Gastrocnemius medialis (tissue), 4 donors: ENCODE results near the gene CORO1A. TPM values are rescaled to one million over a fixed set of nuclear protein-coding genes. Genes with fewer than 3 reads are reported as not detected.
"Not testable (repeated sequence)": the region's sequence is repeated elsewhere in the genome, so short reads cannot be mapped to it uniquely, and the experiment has no call there.

ENCODE experiments used
- ATAC-seq, 2 donors: fragments of 150-250 bp; one replicate each; pipeline ENCODE4 v1.9.1; 2016
- DNase-seq, 2 donors: peaks; one replicate each; pipeline ENCODE4 v3.0.0-alpha.2; 2019
- H3K27ac ChIP-seq, 4 donors: fragments of 200-600 bp; sonication (generic); 1 replicate in 1 of 4; 2 replicates in 3 of 4; pipeline ENCODE4 v1.5.1; 2016 to 2018; ENCODE audit warnings: mild to moderate bottlenecking in 2 of 4, moderate library complexity in 1 of 4
- H3K27me3 ChIP-seq, 3 donors: fragments of 200-600 bp; sonication (generic) in 2 of 3; 1 replicate in 1 of 3; 2 replicates in 2 of 3; pipeline versions ENCODE4 v1.5.1 to v1.6.0; 2016 to 2019; ENCODE audit warnings: mild to moderate bottlenecking in 1 of 3, moderate library complexity in 1 of 3
- H3K36me3 ChIP-seq, 2 donors: fragments of 200-600 bp; sonication (generic) in 1 of 2; one replicate each; pipeline ENCODE4 v1.5.1; 2017 to 2018
- H3K4me1 ChIP-seq, 2 donors: fragments of 200-600 bp; sonication (generic) in 1 of 2; one replicate each; pipeline ENCODE4 v1.5.1; 2016 to 2017; ENCODE audit warnings: mild to moderate bottlenecking in 2 of 2
- H3K4me3 ChIP-seq, 4 donors: fragments of 200-600 bp; sonication (generic) in 3 of 4; 1 replicate in 1 of 4; 2 replicates in 3 of 4; pipeline ENCODE4 v1.5.1; 2016 to 2019; ENCODE audit warnings: mild to moderate bottlenecking in 2 of 4
- H3K9me3 ChIP-seq, 3 donors: fragments of 200-600 bp; sonication (generic) in 2 of 3; 1 replicate in 1 of 3; 2 replicates in 2 of 3; pipeline ENCODE4 v1.5.1; 2016 to 2019
- in situ Hi-C, 4 donors: fragments of 200-750 bp; cut with MboI; loops; one replicate each; pipeline versions ENCODE4 v1.15.0 to v1.8.0; 2017; ENCODE audit warnings: low sequenced_read_pairs in 4 of 4
- intact Hi-C: fragments of 100-400 bp; cut with DNase I; formaldehyde crosslinking; loops from one replicate; pipeline ENCODE4 v1.15.1; 2023; ENCODE audit warnings: low total_unique reads
- total RNA-seq, 4 donors: library from RNA; depleted of rRNA; stranded (reverse); fragments of >200 nt; gene quantifications; one replicate each; pipeline versions ENCODE4 v1.1.0 to v1.2.3, GENCODE V29; 2016

CORO1A gene
- total RNA-seq, 4 donors from 2014 or later, result 0.44 to 8.9 (median 5.8) TPM

GRCh38 chr16:30199049-30199448 lies 15.6 kb downstream of the CORO1A start, which contains the start of gene SULT1A3:
SULT1A3 (plus strand) TSS chr16:30199255; CDS start chr16:30200729, 1,474 bp downstream.
- H3K36me3 ChIP-seq, H3K27me3 ChIP-seq, H3K27ac ChIP-seq, H3K4me3 ChIP-seq, in situ Hi-C loops, H3K4me1 ChIP-seq, H3K9me3 ChIP-seq, DNase-seq, intact Hi-C loops: not testable (repeated sequence)
- peak; percentile 24 to 34 for ATAC-seq

GRCh38 chr16:30199608-30200343 lies 16.4 kb downstream of the CORO1A start:
- H3K4me1 ChIP-seq, intact Hi-C loops, H3K27me3 ChIP-seq, in situ Hi-C loops, DNase-seq, H3K36me3 ChIP-seq, H3K27ac ChIP-seq, H3K9me3 ChIP-seq, H3K4me3 ChIP-seq: not testable (repeated sequence)
- peak; percentile 54 to 68 for ATAC-seq

- peak; percentile 25 to 26 for ATAC-seq
- H3K27ac ChIP-seq, in situ Hi-C loops, H3K36me3 ChIP-seq, H3K4me1 ChIP-seq, H3K9me3 ChIP-seq, H3K27me3 ChIP-seq, intact Hi-C loops: not testable (repeated sequence)
- DNase-seq, result peak; percentile 1 to 12
- H3K4me3 ChIP-seq, result peak overlapping the region in 3 of 4 donors; percentile 50 to 56 (median 51)
Observed at GRCh38 chr16:30205541-30206236, 22.3 kb downstream of the CORO1A start.

- in situ Hi-C loops, H3K4me1 ChIP-seq, intact Hi-C loops, DNase-seq, H3K27ac ChIP-seq, H3K27me3 ChIP-seq, H3K9me3 ChIP-seq, ATAC-seq, H3K36me3 ChIP-seq: not testable (repeated sequence)
- peak overlapping the region in 3 of 4 donors; percentile 50 to 56 (median 51) for H3K4me3 ChIP-seq
Observed at GRCh38 chr16:30206252-30206651, 22.9 kb downstream of the CORO1A start.

GRCh38 chr16:30207063-30207704 lies 23.8 kb downstream of the CORO1A start:
- peak in 1 of 2 donors; percentile 10 for DNase-seq
- H3K4me3 ChIP-seq, H3K27ac ChIP-seq, intact Hi-C loops, H3K9me3 ChIP-seq, H3K27me3 ChIP-seq, ATAC-seq, H3K36me3 ChIP-seq, in situ Hi-C loops, H3K4me1 ChIP-seq: not testable (repeated sequence)

GRCh38 chr16:30209032-30209431 lies 25.6 kb downstream of the CORO1A start:
- H3K4me1 ChIP-seq, intact Hi-C loops, H3K4me3 ChIP-seq, H3K36me3 ChIP-seq, H3K9me3 ChIP-seq, H3K27me3 ChIP-seq, in situ Hi-C loops: not testable (repeated sequence)
- peak overlapping the region in 1 of 4 donors; percentile 56 for H3K27ac ChIP-seq
- DNase-seq (peak in 1 of 2 donors; percentile 53), ATAC-seq (peak; percentile 42 to 57)

- peak; percentile 90 to 92 for ATAC-seq
- in situ Hi-C loops, H3K27me3 ChIP-seq, H3K9me3 ChIP-seq, H3K4me1 ChIP-seq, H3K36me3 ChIP-seq, H3K4me3 ChIP-seq, intact Hi-C loops, H3K27ac ChIP-seq, DNase-seq: not testable (repeated sequence)
Observed at GRCh38 chr16:30211414-30211813, 28.0 kb downstream of the CORO1A start.

- H3K9me3 ChIP-seq, H3K27ac ChIP-seq, ATAC-seq, H3K36me3 ChIP-seq, intact Hi-C loops, H3K4me1 ChIP-seq, H3K27me3 ChIP-seq, H3K4me3 ChIP-seq, in situ Hi-C loops: not testable (repeated sequence)
- peak in 1 of 2 donors; percentile 1 for DNase-seq
Observed at GRCh38 chr16:30217082-30217481, 33.7 kb downstream of the CORO1A start.

Other genes with a start within 250 kb of the CORO1A start
- 100 to 1,000 TPM in 1 of 4 donors, 10 to 100 TPM in 3; 48.1 to 120 (median 60.2) TPM for gene TMEM219, start 221.5 kb upstream of the CORO1A start, total RNA-seq
- 10 to 100 TPM; 15.9 to 31.0 (median 22.1) TPM for gene TAOK2, start 209.7 kb upstream of the CORO1A start, total RNA-seq
- gene HIRIP3, start 188.0 kb upstream of the CORO1A start, total RNA-seq, result 10 to 100 TPM; 13.5 to 25.6 (median 17.2) TPM
- gene INO80E, start 187.4 kb upstream of the CORO1A start, total RNA-seq, result 10 to 100 TPM; 45.4 to 74.8 (median 55.5) TPM
- not detected for gene DOC2A, start 172.6 kb upstream of the CORO1A start, total RNA-seq
- not detected for gene C16orf92, start 160.4 kb upstream of the CORO1A start, total RNA-seq
- gene TLCD3B, start 152.3 kb upstream of the CORO1A start, total RNA-seq, result under 1 TPM in 1 of 4 donors, not detected in 3; 0.27 TPM
- over 10,000 TPM in 1 of 4 donors, 1,000 to 10,000 TPM in 3; 6,096 to 10,805 (median 7,093) TPM for gene ALDOA, start 117.8 kb upstream of the CORO1A start, total RNA-seq
- gene PPP4C, start 107.6 kb upstream of the CORO1A start, total RNA-seq, result 10 to 100 TPM; 23.8 to 64.3 (median 44.7) TPM
- gene TBX6, start 91.7 kb upstream of the CORO1A start, total RNA-seq, result under 1 TPM; 0.29 to 0.92 (median 0.67) TPM
- gene YPEL3, start 87.4 kb upstream of the CORO1A start, total RNA-seq, result 100 to 1,000 TPM in 3 of 4 donors, 10 to 100 TPM in 1; 97.2 to 197 (median 154) TPM
- gene GDPD3, start 70.1 kb upstream of the CORO1A start, total RNA-seq, result under 1 TPM in 2 of 4 donors, not detected in 2; 0.29 to 0.66 TPM
- 10 to 100 TPM; 28.6 to 48.7 (median 38.0) TPM for gene MAPK3, start 60.4 kb upstream of the CORO1A start, total RNA-seq
- 100 to 1,000 TPM in 3 of 4 donors, 10 to 100 TPM in 1; 96.7 to 228 (median 140) TPM for gene BOLA2B, start 10.1 kb downstream of the CORO1A start, total RNA-seq
- gene SLX1A, start 10.3 kb downstream of the CORO1A start, total RNA-seq, result 100 to 1,000 TPM in 1 of 4 donors, 10 to 100 TPM in 3; 23.6 to 103 (median 45.7) TPM
- 10 to 100 TPM in 1 of 4 donors, 1 to 10 TPM in 2, not detected in 1; 4.9 to 11.3 (median 9.2) TPM for gene SULT1A3, start 15.7 kb downstream of the CORO1A start, total RNA-seq
- 10 to 100 TPM in 1 of 4 donors, 1 to 10 TPM in 1, under 1 TPM in 2; 0.62 to 10.4 (median 0.91) TPM for gene NPIPB13, start 64.9 kb downstream of the CORO1A start, total RNA-seq
- 10 to 100 TPM; 33.4 to 53.8 (median 40.9) TPM for gene CD2BP2, start 171.7 kb downstream of the CORO1A start, total RNA-seq
- gene TBC1D10B, start 186.9 kb downstream of the CORO1A start, total RNA-seq, result 10 to 100 TPM; 35.3 to 52.6 (median 43.6) TPM
- gene MYL11, start 191.2 kb downstream of the CORO1A start, total RNA-seq, result 1,000 to 10,000 TPM; 1,053 to 4,879 (median 1,942) TPM
- gene SEPTIN1, start 199.0 kb downstream of the CORO1A start, total RNA-seq, result under 1 TPM in 1 of 4 donors, not detected in 3; 0.65 TPM
- gene ZNF48, start 211.8 kb downstream of the CORO1A start, total RNA-seq, result 10 to 100 TPM in 2 of 4 donors, 1 to 10 TPM in 2; 4.4 to 12.7 (median 8.7) TPM
- gene ZNF771, start 224.0 kb downstream of the CORO1A start, total RNA-seq, result 10 to 100 TPM; 16.7 to 34.1 (median 24.7) TPM
- 10 to 100 TPM; 11.8 to 32.6 (median 17.8) TPM for gene DCTPP1, start 246.4 kb downstream of the CORO1A start, total RNA-seq